Cardiac muscle cell (in vitro differentiated cells and primary cell): ENCODE measurements around the gene AHDC1. TPM values are rescaled to one million over a fixed set of nuclear protein-coding genes. Genes with fewer than 3 reads are reported as not detected.

Experiments
- DNase-seq, 2 donors: peaks; one replicate each; pipeline versions ENCODE4 v3.0.0 to v3.0.0-alpha.2; 2010 to 2017; ENCODE audit warnings: low read depth in 1 of 2, low spot score in 1 of 2
- H3K27ac ChIP-seq: fragments of 200-600 bp; sonication (generic); 2 replicates; pipeline ENCODE4 v1.5.1; 2016
- H3K27me3 ChIP-seq: fragments of 200-600 bp; sonication (generic); 2 replicates; pipeline ENCODE4 v1.6.0; 2016; ENCODE audit warnings: control low read depth
- H3K36me3 ChIP-seq: fragments of 200-600 bp; sonication (generic); 2 replicates; pipeline ENCODE4 v1.5.1; 2016; ENCODE audit warnings: control low read depth
- H3K4me1 ChIP-seq: fragments of 200-600 bp; sonication (generic); 2 replicates; pipeline ENCODE4 v1.8.1; 2017; ENCODE audit warnings: low read depth, mild to moderate bottlenecking, mixed run types
- H3K4me3 ChIP-seq: fragments of 200-600 bp; sonication (generic); 2 replicates; pipeline ENCODE4 v1.5.1; 2016; ENCODE audit warnings: mild to moderate bottlenecking
- H3K9me3 ChIP-seq: fragments of 200-600 bp; sonication (generic); 2 replicates; pipeline ENCODE4 v1.5.1; 2017; ENCODE audit warnings: low read depth, mild to moderate bottlenecking, control low read depth
- CTCF ChIP-seq: IDR thresholded peaks from 2 replicates; pipeline ENCODE4 v1.5.1; 2012; ENCODE audit warnings: low read depth, mild to moderate bottlenecking, low read length
- polyA plus RNA-seq: library from polyadenylated mRNA; unstranded; fragments of >200 nt; fragmentation: Nextera tagmentation; extraction: Ambion mirVana; gene quantifications from 2 replicates; pipeline ENCODE4 v1.2.1, GENCODE V29; 2016
- total RNA-seq: library from RNA; depleted of rRNA; stranded (reverse); fragments of >200 nt; gene quantifications from 2 replicates; pipeline ENCODE4 v1.2.3, GENCODE V29; 2016

The AHDC1 gene
- total and polyA plus RNA-seq, 2 experiments from 2014 or later, result 16.3 to 58.1 TPM

GRCh38 chr1:27599605-27600497 lies 4.1 kb downstream of the AHDC1 start:
- Histone ChIP-seq H3K27me3 (no peaks in the 10 kb centered on the region), H3K4me1 (peaks cover 63% of the 10 kb centered on the region), H3K36me3 (no peaks in the 10 kb centered on the region), H3K27ac (peak overlapping the region; percentile 71), H3K9me3 (no peaks in the 10 kb centered on the region), H3K4me3 (no peak overlapping the region)
- TF ChIP-seq CTCF, result no peak
- DNase-seq, result no peak

- Histone ChIP-seq H3K4me1 (peaks cover 71% of the 10 kb centered on the region), H3K4me3 (no peak overlapping the region), H3K27me3 (no peaks in the 10 kb centered on the region), H3K27ac (peak overlapping the region; percentile 71), H3K9me3 (no peaks in the 10 kb centered on the region), H3K36me3 (no peaks in the 10 kb centered on the region)
- no peak for TF ChIP-seq CTCF
- peak; percentile 46 to 85 for DNase-seq
Observed at GRCh38 chr1:27598902-27599528, 4.9 kb downstream of the AHDC1 start.

GRCh38 chr1:27598295-27598687 lies 5.7 kb downstream of the AHDC1 start:
- DNase-seq, result peak in 1 of 2 donors; percentile 71
- Histone ChIP-seq H3K27me3 (no peaks in the 10 kb centered on the region), H3K4me3 (no peak overlapping the region), H3K9me3 (no peaks in the 10 kb centered on the region), H3K4me1 (peaks cover 79% of the 10 kb centered on the region), H3K27ac (peak overlapping the region; percentile 35), H3K36me3 (no peaks in the 10 kb centered on the region)
- TF ChIP-seq CTCF, result no peak

- Histone ChIP-seq H3K27me3 (no peaks in the 10 kb centered on the region), H3K27ac (peak overlapping the region; percentile 35), H3K4me1 (peaks cover 84% of the 10 kb centered on the region), H3K36me3 (no peaks in the 10 kb centered on the region), H3K4me3 (no peak overlapping the region), H3K9me3 (no peaks in the 10 kb centered on the region)
- peak in 1 of 2 donors; percentile 46 for DNase-seq
- TF ChIP-seq CTCF, result no peak
Observed at GRCh38 chr1:27597516-27598294, 6.2 kb downstream of the AHDC1 start.

- H3K27ac ChIP-seq, result peak overlapping the region; percentile 48
- TF ChIP-seq CTCF, result no peak
- H3K4me1 ChIP-seq, result peaks cover 87% of the 10 kb centered on the region
- H3K9me3 ChIP-seq, result no peaks in the 10 kb centered on the region
- no peaks in the 10 kb centered on the region for H3K27me3 ChIP-seq
- H3K4me3 ChIP-seq, result no peak overlapping the region
- DNase-seq, result no peak
- no peaks in the 10 kb centered on the region for H3K36me3 ChIP-seq
Observed at GRCh38 chr1:27596986-27597385, 7.0 kb downstream of the AHDC1 start.
